GM21423 (cell line): ENCODE measurements around the gene IL17RA.
"Not testable (repeated sequence)": the region's sequence is repeated elsewhere in the genome, so short reads cannot be mapped to it uniquely, and the experiment has no call there.

Experiments used
- ATAC-seq: cut with Tn5 transposase; IDR thresholded peaks from one replicate; pipeline ENCODE4 v1.9.1; 2021; ENCODE audit warnings: mild to moderate bottlenecking, moderate library complexity; ENCODE audit not compliant: unreplicated experiment

The IL17RA gene

GRCh38 chr22:17118342-17118741 is 33.5 kb downstream of the IL17RA start:
- ATAC-seq: no peak

- ATAC-seq: no peak
These were observed 34.8 kb downstream of the IL17RA start for GRCh38 chr22:17119481-17120202.

- ATAC-seq: no peak
These were observed 35.5 kb downstream of the IL17RA start for GRCh38 chr22:17120281-17120680.

- ATAC-seq: no peak
These were observed 36.0 kb downstream of the IL17RA start for GRCh38 chr22:17120711-17121232.

GRCh38 chr22:17121233-17122195 is 36.7 kb downstream of the IL17RA start, which contains the start of gene TMEM121B:
Gene TMEM121B (minus strand): TSS chr22:17121360. CDS start chr22:17121127, 233 bp downstream.
- no peak for ATAC-seq

- no peak for ATAC-seq
These were observed 45.4 kb downstream of the IL17RA start for GRCh38 chr22:17130199-17130598.

GRCh38 chr22:17131686-17132085 is 46.9 kb downstream of the IL17RA start:
- no peak for ATAC-seq

- no peak for ATAC-seq
These were observed 47.3 kb downstream of the IL17RA start for GRCh38 chr22:17132112-17132511.

- ATAC-seq: no peak
These were observed 48.3 kb downstream of the IL17RA start for GRCh38 chr22:17133137-17133536.

GRCh38 chr22:17135153-17135760 is 50.5 kb downstream of the IL17RA start:
- ATAC-seq: no peak

- ATAC-seq: no peak
These were observed 52.4 kb downstream of the IL17RA start for GRCh38 chr22:17137170-17137569.

GRCh38 chr22:17137861-17138425 is 53.1 kb downstream of the IL17RA start:
- ATAC-seq: no peak

- ATAC-seq: no peak
These were observed 53.7 kb downstream of the IL17RA start for GRCh38 chr22:17138513-17138912.

GRCh38 chr22:17140022-17140421 is 55.2 kb downstream of the IL17RA start:
- no peak for ATAC-seq

- ATAC-seq: no peak
These were observed 56.3 kb downstream of the IL17RA start for GRCh38 chr22:17140826-17141766.

- ATAC-seq: no peak
These were observed 58.3 kb downstream of the IL17RA start for GRCh38 chr22:17143101-17143500.

GRCh38 chr22:17143826-17144225 is 59.0 kb downstream of the IL17RA start:
- no peak for ATAC-seq

- no peak for ATAC-seq
These were observed 60.4 kb downstream of the IL17RA start for GRCh38 chr22:17145021-17145680.

GRCh38 chr22:17147458-17147857 is 62.7 kb downstream of the IL17RA start:
- not testable (repeated sequence) for ATAC-seq
